GM23338 (cell line): ENCODE measurements around the gene PDE4B.

Experiments
- CREB1 ChIP-seq: fragments of 250-450 bp; sonication (Bioruptor Pico); IDR thresholded peaks from 2 replicates; pipeline ENCODE4 v1.5.0; 2020; ENCODE audit warnings: low read depth, mild to moderate bottlenecking, moderate library complexity
- CTCF ChIP-seq, 2 experiments: fragments of 200-600 bp in 1 of 2; sonication (generic) in 1 of 2; conservative IDR thresholded peaks; 2 replicates each; pipeline versions ENCODE4 v1.5.1 to v1.6.1; 2016 to 2017; ENCODE audit warnings: antibody characterized with exemption in 2 of 2, low read depth in 2 of 2, mild to moderate bottlenecking in 2 of 2, moderate library complexity in 1 of 2
- EZH2 ChIP-seq: fragments of 200-600 bp; sonication (generic); IDR thresholded peaks from one replicate; pipeline ENCODE4 v1.8.0; 2017; ENCODE audit warnings: antibody characterized with exemption, mild to moderate bottlenecking, low read depth; ENCODE audit not compliant: unreplicated experiment
- EZH2phosphoT487 ChIP-seq: fragments of 200-600 bp; sonication (generic); IDR thresholded peaks from one replicate; pipeline ENCODE4 v1.8.1; 2018; ENCODE audit warnings: antibody characterized with exemption; ENCODE audit not compliant: unreplicated experiment
- JUNB ChIP-seq: IDR thresholded peaks from one replicate; pipeline ENCODE4 v1.6.1; 2016; ENCODE audit warnings: antibody characterized with exemption; ENCODE audit not compliant: unreplicated experiment
- POLR2AphosphoS5 ChIP-seq: IDR thresholded peaks from 2 replicates; pipeline ENCODE4 v1.6.1; 2016; ENCODE audit warnings: antibody characterized with exemption, low read depth
- REST ChIP-seq: IDR thresholded peaks from one replicate; pipeline ENCODE4 v1.6.1; 2018; ENCODE audit warnings: antibody characterized with exemption; ENCODE audit not compliant: unreplicated experiment
- ZNF114 ChIP-seq: fragments of 250-450 bp; sonication (Bioruptor Pico); IDR thresholded peaks from 2 replicates; pipeline ENCODE4 v1.5.0; 2020; ENCODE audit warnings: mild to moderate bottlenecking, moderate library complexity
- TF ChIP-seq, protein P1 (sequence below): IDR thresholded peaks from 2 replicates; pipeline ENCODE4 v1.6.1; 2016; ENCODE audit warnings: antibody characterized with exemption

DNA sequence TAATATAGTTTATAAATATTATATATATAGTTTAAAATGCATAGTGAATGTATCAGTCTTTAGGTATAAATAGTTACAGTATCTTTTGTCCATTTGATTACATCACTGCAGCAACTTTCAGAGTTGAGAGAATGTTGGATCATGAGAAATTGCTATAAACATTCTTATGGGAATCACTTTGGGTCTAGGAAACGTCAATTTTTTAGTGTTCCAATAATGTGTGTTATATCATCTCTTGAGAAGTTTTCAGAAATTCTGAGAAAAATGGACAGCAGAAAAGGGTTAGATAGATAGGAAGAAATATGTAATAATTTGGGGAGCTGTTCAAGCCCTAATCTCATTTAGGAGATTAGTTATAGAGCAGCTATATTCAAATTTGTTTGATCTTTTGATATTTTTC lies 556.1 kb downstream of the PDE4B start:
- TF ChIP-seq CTCF (conservative IDR thresholded peaks at IDR 0.05; ENCODE audit: low read depth in 2 of 2), result no peak
- TF ChIP-seq POLR2AphosphoS5, result no peak
- TF ChIP-seq EZH2, result no peak
- TF ChIP-seq, protein P1, sequence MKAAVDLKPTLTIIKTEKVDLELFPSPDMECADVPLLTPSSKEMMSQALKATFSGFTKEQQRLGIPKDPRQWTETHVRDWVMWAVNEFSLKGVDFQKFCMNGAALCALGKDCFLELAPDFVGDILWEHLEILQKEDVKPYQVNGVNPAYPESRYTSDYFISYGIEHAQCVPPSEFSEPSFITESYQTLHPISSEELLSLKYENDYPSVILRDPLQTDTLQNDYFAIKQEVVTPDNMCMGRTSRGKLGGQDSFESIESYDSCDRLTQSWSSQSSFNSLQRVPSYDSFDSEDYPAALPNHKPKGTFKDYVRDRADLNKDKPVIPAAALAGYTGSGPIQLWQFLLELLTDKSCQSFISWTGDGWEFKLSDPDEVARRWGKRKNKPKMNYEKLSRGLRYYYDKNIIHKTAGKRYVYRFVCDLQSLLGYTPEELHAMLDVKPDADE, result no peak
- TF ChIP-seq EZH2phosphoT487, result no peak
- TF ChIP-seq REST, result no peak
- no peak for TF ChIP-seq CREB1 (CRISPR knock-in tag)
- no peak for TF ChIP-seq ZNF114 (CRISPR knock-in tag)
- no peak for TF ChIP-seq JUNB
